Mucosa of rectum (tissue), 2 donors: ENCODE results near the gene AGPAT3.

ENCODE experiments used
- H3K27ac ChIP-seq, 2 donors: one replicate each; pipeline ENCODE4 v1.7.0; 2013; ENCODE audit warnings: inconsistent platforms in 2 of 2, low read depth in 2 of 2, low read length in 2 of 2
- H3K27me3 ChIP-seq, 2 donors: one replicate each; pipeline ENCODE4 v1.7.0; 2013; ENCODE audit warnings: low read length in 2 of 2; ENCODE audit not compliant: control insufficient read depth in 2 of 2, insufficient read depth in 2 of 2
- H3K36me3 ChIP-seq, 2 donors: one replicate each; pipeline ENCODE4 v1.7.0; 2013; ENCODE audit warnings: low read length in 2 of 2; ENCODE audit not compliant: control insufficient read depth in 2 of 2, insufficient read depth in 2 of 2
- H3K4me1 ChIP-seq, 2 donors: one replicate each; pipeline ENCODE4 v1.7.0; 2013; ENCODE audit warnings: low read length in 2 of 2, mild to moderate bottlenecking in 1 of 2; ENCODE audit not compliant: control insufficient read depth in 2 of 2, insufficient read depth in 2 of 2
- H3K4me3 ChIP-seq, 2 donors: one replicate each; pipeline ENCODE4 v1.7.0; 2013; ENCODE audit warnings: low read length in 2 of 2
- H3K9ac ChIP-seq, 2 donors: one replicate each; pipeline ENCODE4 v1.7.0; 2013; ENCODE audit warnings: low read length in 2 of 2, low read depth in 1 of 2, mild to moderate bottlenecking in 1 of 2
- H3K9me3 ChIP-seq, 2 donors: one replicate each; pipeline ENCODE4 v1.7.0; 2013; ENCODE audit warnings: low read length in 2 of 2; ENCODE audit not compliant: control insufficient read depth in 2 of 2
- donor health status: healthy.
- donor health status: Normal muscosa, but diverticular disease.

The AGPAT3 gene

DNA sequence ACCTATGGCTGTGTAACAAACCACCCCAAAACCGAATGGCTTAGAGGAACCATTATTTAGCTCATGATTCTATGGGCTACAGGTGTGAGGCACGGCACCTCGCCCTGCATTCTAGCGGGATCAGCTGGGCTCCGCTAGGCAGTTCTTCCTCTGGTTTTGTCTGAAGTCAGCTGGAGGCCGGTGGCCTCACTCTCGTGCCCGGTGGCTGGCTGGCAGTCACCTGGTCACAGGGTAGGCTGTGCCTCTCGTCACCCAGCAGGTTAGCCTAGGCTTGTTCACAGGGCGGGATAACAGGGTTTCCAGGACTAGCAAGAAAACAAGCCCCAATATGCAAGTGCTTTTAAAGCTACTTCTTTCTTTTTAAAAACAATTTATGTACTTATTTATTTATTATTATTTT lies 16.3 kb upstream of the AGPAT3 start:
- no peaks in the 10 kb centered on the region for H3K9me3 ChIP-seq
- H3K4me3 ChIP-seq = no peak overlapping the region
- H3K4me1 ChIP-seq = peaks cover 0 to 4% of the 10 kb centered on the region in 2 donors
- no peak overlapping the region for H3K9ac ChIP-seq
- H3K27ac ChIP-seq = no peak overlapping the region
- H3K36me3 ChIP-seq = no peaks in the 10 kb centered on the region
- H3K27me3 ChIP-seq = no peaks in the 10 kb centered on the region

GRCh38 chr21:43849532-43850299 lies 15.3 kb upstream of the AGPAT3 start:
- no peaks in the 10 kb centered on the region for H3K9me3 ChIP-seq
- H3K4me1 ChIP-seq = peaks cover 0 to 4% of the 10 kb centered on the region in 2 donors
- no peak overlapping the region for H3K9ac ChIP-seq
- H3K4me3 ChIP-seq = no peak overlapping the region
- no peaks in the 10 kb centered on the region for H3K36me3 ChIP-seq
- H3K27ac ChIP-seq = no peak overlapping the region
- no peaks in the 10 kb centered on the region for H3K27me3 ChIP-seq

- Histone ChIP-seq H3K27me3 (no peaks in the 10 kb centered on the region), H3K9ac (no peak overlapping the region), H3K9me3 (no peaks in the 10 kb centered on the region), H3K36me3 (no peaks in the 10 kb centered on the region), H3K27ac (no peak overlapping the region), H3K4me3 (no peak overlapping the region), H3K4me1 (peaks cover 0 to 4% of the 10 kb centered on the region in 2 donors)
These were observed 14.2 kb upstream of the AGPAT3 start for GRCh38 chr21:43850728-43851295.

GRCh38 chr21:43851593-43851992 lies 13.4 kb upstream of the AGPAT3 start:
- Histone ChIP-seq H3K9ac (no peak overlapping the region), H3K4me1 (peaks cover 0 to 4% of the 10 kb centered on the region in 2 donors), H3K36me3 (no peaks in the 10 kb centered on the region), H3K27ac (no peak overlapping the region), H3K4me3 (no peak overlapping the region), H3K9me3 (no peaks in the 10 kb centered on the region), H3K27me3 (no peaks in the 10 kb centered on the region)

- H3K9me3 ChIP-seq = no peaks in the 10 kb centered on the region
- no peak overlapping the region for H3K9ac ChIP-seq
- H3K36me3 ChIP-seq = no peaks in the 10 kb centered on the region
- H3K4me3 ChIP-seq = no peak overlapping the region
- peaks cover 0 to 4% of the 10 kb centered on the region in 2 donors for H3K4me1 ChIP-seq
- no peak overlapping the region for H3K27ac ChIP-seq
- H3K27me3 ChIP-seq = no peaks in the 10 kb centered on the region
These were observed 10.9 kb upstream of the AGPAT3 start for GRCh38 chr21:43853851-43854772.

- H3K27me3 ChIP-seq = no peaks in the 10 kb centered on the region
- no peaks in the 10 kb centered on the region for H3K4me1 ChIP-seq
- no peak overlapping the region for H3K9ac ChIP-seq
- no peak overlapping the region for H3K27ac ChIP-seq
- no peak overlapping the region for H3K4me3 ChIP-seq
- H3K9me3 ChIP-seq = no peaks in the 10 kb centered on the region
- H3K36me3 ChIP-seq = no peaks in the 10 kb centered on the region
These were observed 10.0 kb upstream of the AGPAT3 start for GRCh38 chr21:43854773-43855633.

DNA sequence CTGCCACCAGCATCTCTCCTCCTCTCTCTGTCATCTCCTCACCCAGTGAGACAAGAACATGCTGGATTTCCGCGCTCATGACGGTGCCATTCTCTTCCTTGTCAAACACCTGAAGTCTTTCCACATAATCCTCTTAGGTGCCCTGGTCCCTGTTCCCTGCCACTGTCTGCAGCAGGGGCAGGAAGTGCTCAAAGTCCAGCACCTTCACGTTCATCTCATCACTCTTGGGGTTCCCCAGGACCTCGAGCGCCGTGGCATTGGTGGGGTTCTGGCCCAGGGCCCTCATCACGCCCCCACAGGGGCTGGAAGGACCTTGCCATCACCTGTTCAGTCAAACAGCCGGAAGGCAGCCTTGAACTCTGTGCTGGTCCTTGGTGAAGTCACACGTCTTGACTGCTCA lies 9.1 kb upstream of the AGPAT3 start:
- peak overlapping the region in 1 of 2 donors; percentile 24 for H3K9ac ChIP-seq
- no peaks in the 10 kb centered on the region for H3K9me3 ChIP-seq
- peaks cover 0 to 3% of the 10 kb centered on the region in 2 donors for H3K4me1 ChIP-seq
- H3K36me3 ChIP-seq = no peaks in the 10 kb centered on the region
- no peak overlapping the region for H3K27ac ChIP-seq
- H3K4me3 ChIP-seq = no peak overlapping the region
- no peaks in the 10 kb centered on the region for H3K27me3 ChIP-seq

GRCh38 chr21:43858806-43859648 lies 6.0 kb upstream of the AGPAT3 start:
- H3K27me3 ChIP-seq = no peaks in the 10 kb centered on the region
- H3K9me3 ChIP-seq = no peaks in the 10 kb centered on the region
- no peak overlapping the region for H3K27ac ChIP-seq
- no peak overlapping the region for H3K4me3 ChIP-seq
- no peak overlapping the region for H3K9ac ChIP-seq
- H3K36me3 ChIP-seq = no peaks in the 10 kb centered on the region
- H3K4me1 ChIP-seq = peaks cover under 1 to 3% of the 10 kb centered on the region in 2 donors

GRCh38 chr21:43859747-43860214 lies 5.2 kb upstream of the AGPAT3 start:
- peaks cover 3% of the 10 kb centered on the region in 2 donors for H3K4me1 ChIP-seq
- no peaks in the 10 kb centered on the region for H3K36me3 ChIP-seq
- no peak overlapping the region for H3K4me3 ChIP-seq
- no peak overlapping the region for H3K27ac ChIP-seq
- H3K9me3 ChIP-seq = no peaks in the 10 kb centered on the region
- H3K27me3 ChIP-seq = no peaks in the 10 kb centered on the region
- no peak overlapping the region for H3K9ac ChIP-seq
